Esophagus squamous epithelium (tissue), 4 donors: ENCODE results near the gene CATSPER1.

Experiments used
- CTCF ChIP-seq, 6 experiments: fragments of 450-650 bp in 4 of 6; fragments of 200-600 bp in 2 of 6; sonication (generic) in 2 of 6; IDR thresholded peaks; one replicate each; pipeline ENCODE4 v1.5.1; 2016 to 2019; ENCODE audit warnings: antibody characterized with exemption in 6 of 6, mild to moderate bottlenecking in 4 of 6, moderate library complexity in 4 of 6
- POLR2A ChIP-seq, 4 donors: fragments of 450-650 bp; IDR thresholded peaks; one replicate each; pipeline ENCODE4 v1.6.1; 2017; ENCODE audit warnings: antibody characterized with exemption in 4 of 4, mild to moderate bottlenecking in 4 of 4, moderate library complexity in 3 of 4

- TF ChIP-seq CTCF (IDR thresholded peaks at IDR 0.05) (no peak), POLR2A (IDR thresholded peaks at IDR 0.05) (no peak)
Measured at GRCh38 chr11:66006134-66006890, 20.0 kb downstream of the CATSPER1 start.
